ENCODE measurements around the gene SNX24. TPM values are rescaled to one million over a fixed set of nuclear protein-coding genes. Genes with fewer than 3 reads are reported as not detected.

The SNX24 gene
- total and polyA plus RNA-seq, 9 of the 15 experiments (the other 6 are each of a cell fraction or from before 2014, with no cell fraction given) = 5.3 to 10.1 (median 7.9) TPM

DNA sequence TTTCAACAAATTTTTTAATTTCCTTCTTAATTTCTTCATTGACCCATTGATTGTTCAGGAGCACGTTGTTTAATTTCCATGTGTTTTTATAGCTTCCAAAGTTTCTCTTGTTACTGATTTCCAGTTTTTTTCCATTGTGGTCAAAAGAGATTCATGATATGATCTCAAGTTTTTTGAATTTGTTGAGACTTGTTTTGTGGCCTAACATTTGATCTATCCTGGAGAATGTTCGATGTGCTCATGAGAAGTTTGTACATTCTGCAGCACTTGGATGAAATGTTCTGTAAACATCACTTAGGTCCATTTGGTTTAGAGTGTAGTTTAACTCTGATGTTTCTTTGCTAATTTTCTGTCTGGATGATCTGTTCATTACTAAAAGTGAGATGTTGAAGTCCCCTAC is 205.8 kb downstream of the SNX24 start:
- Histone ChIP-seq H3K36me3 (ENCODE audit: control insufficient read depth, insufficient read depth, low read length) (no peaks in the 10 kb centered on the region), H3K4me3 (no peak overlapping the region), H3K27me3 (ENCODE audit: control insufficient read depth in 2 of 2, insufficient read depth in 2 of 2, low read length in 2 of 2) (no peaks in the 10 kb centered on the region), H4K20me1 (replicated peaks; ENCODE audit: control insufficient read depth, insufficient read depth, low read length) (no peaks in the 10 kb centered on the region), H2AFZ (ENCODE audit: low read depth, low read length) (no peak overlapping the region), H3K4me1 (replicated peaks in 1 of 2; ENCODE audit: control insufficient read depth in 2 of 2, insufficient read depth in 2 of 2, low read length in 2 of 2) (no peaks in the 10 kb centered on the region), H3K9me3 (replicated peaks; ENCODE audit: control insufficient read depth, insufficient read depth, low read depth, low read length) (no peaks in the 10 kb centered on the region), H3K9me1 (ENCODE audit: control insufficient read depth, insufficient read depth, low read length) (no peaks in the 10 kb centered on the region), H3K9ac (ENCODE audit: insufficient read depth in 1 of 2, low read depth in 2 of 2, low read length in 2 of 2) (no peak overlapping the region), H3K79me2 (ENCODE audit: control insufficient read depth, insufficient read depth, low read length) (no peaks in the 10 kb centered on the region), H3K27ac (ENCODE audit: extremely low read depth, low read depth, low read length) (no peak overlapping the region), H3K4me2 (ENCODE audit: insufficient read depth, low read length) (no peak overlapping the region)
- ChIA-PET POLR2A (interaction anchor here (0.6 kb wide), 1 partner anchor 57 kb away, joined by 3 read pairs; no protein-coding TSS in a partner anchor), CTCF (ENCODE audit: low intra/inter-chr PET ratio) (no interaction called here)
- TF ChIP-seq, protein P1, sequence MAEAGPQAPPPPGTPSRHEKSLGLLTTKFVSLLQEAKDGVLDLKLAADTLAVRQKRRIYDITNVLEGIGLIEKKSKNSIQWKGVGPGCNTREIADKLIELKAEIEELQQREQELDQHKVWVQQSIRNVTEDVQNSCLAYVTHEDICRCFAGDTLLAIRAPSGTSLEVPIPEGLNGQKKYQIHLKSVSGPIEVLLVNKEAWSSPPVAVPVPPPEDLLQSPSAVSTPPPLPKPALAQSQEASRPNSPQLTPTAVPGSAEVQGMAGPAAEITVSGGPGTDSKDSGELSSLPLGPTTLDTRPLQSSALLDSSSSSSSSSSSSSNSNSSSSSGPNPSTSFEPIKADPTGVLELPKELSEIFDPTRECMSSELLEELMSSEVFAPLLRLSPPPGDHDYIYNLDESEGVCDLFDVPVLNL (CRISPR knock-in tag; IDR thresholded peaks at IDR 0.05; ENCODE audit: low read depth) = no peak
- TF ChIP-seq HNRNPLL (IDR thresholded peaks at IDR 0.05; ENCODE audit: low read depth, low read length, poor library complexity, severe bottlenecking) (no peak), JUNB (CRISPR knock-in tag; conservative IDR thresholded peaks at IDR 0.05) (no peak), ZNF780A (CRISPR knock-in tag; IDR thresholded peaks at IDR 0.05) (no peak), ZNF212 (CRISPR knock-in tag; IDR thresholded peaks at IDR 0.05) (no peak), HSF4 (CRISPR knock-in tag; IDR thresholded peaks at IDR 0.05; ENCODE audit: borderline replicate concordance) (no peak), GTF2E2 (tag; IDR thresholded peaks at IDR 0.05) (no peak), GATAD2A (IDR thresholded peaks at IDR 0.05) (no peak), HDAC3 (IDR thresholded peaks at IDR 0.05; ENCODE audit: borderline replicate concordance, partially characterized antibody) (no peak), ZNF316 (IDR thresholded peaks at IDR 0.05) (no peak), TCFL5 (CRISPR knock-in tag; conservative IDR thresholded peaks at IDR 0.05) (no peak), ZBED1 (IDR thresholded peaks at IDR 0.05) (no peak), TCF3 (CRISPR knock-in tag; IDR thresholded peaks at IDR 0.05) (no peak), MTA1 (IDR thresholded peaks at IDR 0.05; ENCODE audit: borderline replicate concordance) (no peak), BCL6 (CRISPR knock-in tag; IDR thresholded peaks at IDR 0.05) (no peak), OTX1 (CRISPR knock-in tag; IDR thresholded peaks at IDR 0.05) (no peak)
- TF ChIP-seq, protein P2, sequence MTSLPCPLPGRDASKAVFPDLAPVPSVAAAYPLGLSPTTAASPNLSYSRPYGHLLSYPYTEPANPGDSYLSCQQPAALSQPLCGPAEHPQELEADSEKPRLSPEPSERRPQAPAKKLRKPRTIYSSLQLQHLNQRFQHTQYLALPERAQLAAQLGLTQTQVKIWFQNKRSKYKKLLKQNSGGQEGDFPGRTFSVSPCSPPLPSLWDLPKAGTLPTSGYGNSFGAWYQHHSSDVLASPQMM (CRISPR knock-in tag; IDR thresholded peaks at IDR 0.05) = no peak
- TF ChIP-seq, protein P3, sequence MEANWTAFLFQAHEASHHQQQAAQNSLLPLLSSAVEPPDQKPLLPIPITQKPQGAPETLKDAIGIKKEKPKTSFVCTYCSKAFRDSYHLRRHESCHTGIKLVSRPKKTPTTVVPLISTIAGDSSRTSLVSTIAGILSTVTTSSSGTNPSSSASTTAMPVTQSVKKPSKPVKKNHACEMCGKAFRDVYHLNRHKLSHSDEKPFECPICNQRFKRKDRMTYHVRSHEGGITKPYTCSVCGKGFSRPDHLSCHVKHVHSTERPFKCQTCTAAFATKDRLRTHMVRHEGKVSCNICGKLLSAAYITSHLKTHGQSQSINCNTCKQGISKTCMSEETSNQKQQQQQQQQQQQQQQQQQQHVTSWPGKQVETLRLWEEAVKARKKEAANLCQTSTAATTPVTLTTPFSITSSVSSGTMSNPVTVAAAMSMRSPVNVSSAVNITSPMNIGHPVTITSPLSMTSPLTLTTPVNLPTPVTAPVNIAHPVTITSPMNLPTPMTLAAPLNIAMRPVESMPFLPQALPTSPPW (CRISPR knock-in tag; IDR thresholded peaks at IDR 0.05) = no peak
- intact Hi-C loops (cut with micrococcal nuclease) (no loop called here), in situ Hi-C loops (cut with MboI) (no loop called here)
- WGBS (ENCODE audit: insufficient coverage, low coverage, missing lambda C conversion rate) = 0% methylated on average over 2 of the region's 2 CpGs
- ATAC-seq (no peak), DNase-seq (ENCODE audit: extremely low read depth in 1 of 4, low spot score in 3 of 4) (no peak), FAIRE-seq (no peak)
- BruUV-seq (replicated peaks) = no TSS peak
